WI38 (cell line): ENCODE data around the gene TGM5.

Experiments used
- H3K4me3 ChIP-seq: 2 replicates; pipeline ENCODE4 v1.5.1; 2011; ENCODE audit warnings: low read depth, mild to moderate bottlenecking, control low read depth, low read length
- TF ChIP-seq, protein P1 (sequence below): IDR thresholded peaks from 2 replicates; pipeline ENCODE4 v1.5.1; 2012; ENCODE audit warnings: low read depth, mild to moderate bottlenecking, control low read depth, low read length

Gene TGM5

GRCh38 chr15:43185157-43186002 is 81.3 kb downstream of the TGM5 start, which contains the start of gene CCNDBP1:
TSS of gene CCNDBP1 (plus strand) at chr15:43185403. CDS start at chr15:43185499, 96 bp downstream.
- TF ChIP-seq, protein P1, sequence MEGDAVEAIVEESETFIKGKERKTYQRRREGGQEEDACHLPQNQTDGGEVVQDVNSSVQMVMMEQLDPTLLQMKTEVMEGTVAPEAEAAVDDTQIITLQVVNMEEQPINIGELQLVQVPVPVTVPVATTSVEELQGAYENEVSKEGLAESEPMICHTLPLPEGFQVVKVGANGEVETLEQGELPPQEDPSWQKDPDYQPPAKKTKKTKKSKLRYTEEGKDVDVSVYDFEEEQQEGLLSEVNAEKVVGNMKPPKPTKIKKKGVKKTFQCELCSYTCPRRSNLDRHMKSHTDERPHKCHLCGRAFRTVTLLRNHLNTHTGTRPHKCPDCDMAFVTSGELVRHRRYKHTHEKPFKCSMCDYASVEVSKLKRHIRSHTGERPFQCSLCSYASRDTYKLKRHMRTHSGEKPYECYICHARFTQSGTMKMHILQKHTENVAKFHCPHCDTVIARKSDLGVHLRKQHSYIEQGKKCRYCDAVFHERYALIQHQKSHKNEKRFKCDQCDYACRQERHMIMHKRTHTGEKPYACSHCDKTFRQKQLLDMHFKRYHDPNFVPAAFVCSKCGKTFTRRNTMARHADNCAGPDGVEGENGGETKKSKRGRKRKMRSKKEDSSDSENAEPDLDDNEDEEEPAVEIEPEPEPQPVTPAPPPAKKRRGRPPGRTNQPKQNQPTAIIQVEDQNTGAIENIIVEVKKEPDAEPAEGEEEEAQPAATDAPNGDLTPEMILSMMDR = peak; percentile 30; the same call in 1 of the 2 replicates
- H3K4me3 ChIP-seq = peak within 1 kb of the TSS; percentile 81

DNA sequence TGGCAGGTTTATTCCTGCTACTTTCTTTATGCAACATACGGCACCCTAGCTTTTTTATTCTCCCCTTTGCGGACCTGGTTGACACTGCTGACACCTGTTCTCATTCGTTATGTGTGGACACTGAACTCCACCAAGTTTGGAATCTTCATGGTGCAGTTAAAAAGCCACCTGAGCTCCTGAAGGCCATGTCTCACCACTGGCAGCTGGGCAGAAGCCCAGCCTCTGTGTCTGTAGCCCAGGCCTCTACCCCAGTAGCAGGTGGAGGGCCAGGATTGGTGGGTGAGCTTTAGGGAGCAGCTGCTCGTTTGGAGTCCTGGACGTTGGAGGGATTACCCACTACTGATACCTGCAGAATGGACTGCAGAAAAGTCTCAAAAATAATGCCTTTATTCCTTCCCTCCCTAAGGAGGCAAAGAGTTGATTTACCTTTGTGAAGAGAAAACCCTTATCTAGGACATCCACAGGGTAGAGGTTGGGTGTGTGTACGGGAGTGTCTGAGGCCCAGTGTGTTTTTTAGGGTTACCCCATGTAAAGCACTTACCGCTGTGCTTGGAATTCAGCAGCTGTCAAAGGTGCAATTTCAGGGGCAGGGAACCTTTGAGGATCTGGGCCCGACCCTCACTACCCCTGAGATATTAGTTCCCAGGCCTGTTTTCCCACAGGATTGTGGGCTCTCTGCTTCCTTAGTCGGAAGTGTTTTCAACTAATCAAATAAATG is 82.2 kb downstream of the TGM5 start:
- peak overlapping the region; percentile 81 for H3K4me3 ChIP-seq
- TF ChIP-seq, protein P1 = no peak

- H3K4me3 ChIP-seq = no peak overlapping the region
- TF ChIP-seq, protein P1 = no peak
Observed at GRCh38 chr15:43183270-43183669, 83.5 kb downstream of the TGM5 start.
